Measurements from ENCODE around the gene MTA1.

Gene MTA1

GRCh38 chr14:105377555-105378182 is 42.0 kb upstream of the MTA1 start:
- no peak overlapping the region for H2AK5ac ChIP-seq (ENCODE audit: low read length)
- no peak overlapping the region for H3K27ac ChIP-seq (ENCODE audit: low read depth, low read length)
- no peak overlapping the region for H3K14ac ChIP-seq (ENCODE audit: low read length)
- H3K4me3 ChIP-seq (ENCODE audit: low read depth, low read length) = no peak overlapping the region
- no peaks in the 10 kb centered on the region for H3K79me2 ChIP-seq (ENCODE audit: control insufficient read depth, insufficient read depth, low read length, poor library complexity)
- H2BK120ac ChIP-seq (ENCODE audit: insufficient read depth, low read length, poor library complexity) = no peak overlapping the region
- no peaks in the 10 kb centered on the region for H3K79me1 ChIP-seq (ENCODE audit: low read length)
- H4K12ac ChIP-seq (ENCODE audit: low read depth, low read length) = no peak overlapping the region
- DNase-seq = no peak
- no peak overlapping the region for H3K9ac ChIP-seq (ENCODE audit: low read length)
- no peak overlapping the region for H3K18ac ChIP-seq (ENCODE audit: low read length)
- no peak overlapping the region for H2BK12ac ChIP-seq (ENCODE audit: low read length)
- H3K4me1 ChIP-seq (ENCODE audit: control insufficient read depth in 1 of 2, insufficient read depth in 2 of 2, low read length in 2 of 2) = no peaks in the 10 kb centered on the region
- no peaks in the 10 kb centered on the region for H3K27me3 ChIP-seq (ENCODE audit: insufficient read depth, low read length)
- no peak overlapping the region for H4K91ac ChIP-seq (ENCODE audit: low read depth, low read length)
- no peak overlapping the region for H3K4me2 ChIP-seq (ENCODE audit: low read length)
- no peak overlapping the region for H2AFZ ChIP-seq (ENCODE audit: insufficient read depth, low read length, poor library complexity)
- no peak overlapping the region for H4K8ac ChIP-seq (ENCODE audit: low read depth, low read length)
- no peak overlapping the region for H3K4ac ChIP-seq (ENCODE audit: low read depth, low read length)
- H3K9me3 ChIP-seq (ENCODE audit: insufficient read depth, low read depth, low read length) = no peaks in the 10 kb centered on the region
- H3K23ac ChIP-seq (ENCODE audit: low read length) = no peak overlapping the region
- no CpG with 5 or more reads among the region's 23 CpGs for WGBS (ENCODE audit: extremely low coverage, insufficient coverage, insufficient read length)
- peaks cover 16 to 22% of the 10 kb centered on the region in 2 experiments for H3K36me3 ChIP-seq (ENCODE audit: control insufficient read depth in 1 of 2, insufficient read depth in 2 of 2, low read length in 2 of 2)
- H2BK5ac ChIP-seq (ENCODE audit: low read depth, low read length, poor library complexity) = no peak overlapping the region

- H2AFZ ChIP-seq (ENCODE audit: insufficient read depth, low read length, poor library complexity) = no peak overlapping the region
- no peak overlapping the region for H4K12ac ChIP-seq (ENCODE audit: low read depth, low read length)
- H3K36me3 ChIP-seq (ENCODE audit: control insufficient read depth in 1 of 2, insufficient read depth in 2 of 2, low read length in 2 of 2) = peaks cover 22 to 27% of the 10 kb centered on the region in 2 experiments
- H3K23ac ChIP-seq (ENCODE audit: low read length) = no peak overlapping the region
- no peak overlapping the region for H3K4me2 ChIP-seq (ENCODE audit: low read length)
- H3K9ac ChIP-seq (ENCODE audit: low read length) = no peak overlapping the region
- H3K4me3 ChIP-seq (ENCODE audit: low read depth, low read length) = no peak overlapping the region
- H3K18ac ChIP-seq (ENCODE audit: low read length) = no peak overlapping the region
- H3K14ac ChIP-seq (ENCODE audit: low read length) = no peak overlapping the region
- no peaks in the 10 kb centered on the region for H3K4me1 ChIP-seq (ENCODE audit: control insufficient read depth in 1 of 2, insufficient read depth in 2 of 2, low read length in 2 of 2)
- no CpG with 5 or more reads among the region's 11 CpGs for WGBS (ENCODE audit: extremely low coverage, insufficient coverage, insufficient read length)
- H3K9me3 ChIP-seq (ENCODE audit: insufficient read depth, low read depth, low read length) = no peaks in the 10 kb centered on the region
- H2AK5ac ChIP-seq (ENCODE audit: low read length) = no peak overlapping the region
- no peak overlapping the region for H2BK12ac ChIP-seq (ENCODE audit: low read length)
- H2BK120ac ChIP-seq (ENCODE audit: insufficient read depth, low read length, poor library complexity) = no peak overlapping the region
- no peak overlapping the region for H3K27ac ChIP-seq (ENCODE audit: low read depth, low read length)
- H4K91ac ChIP-seq (ENCODE audit: low read depth, low read length) = no peak overlapping the region
- H3K27me3 ChIP-seq (ENCODE audit: insufficient read depth, low read length) = no peaks in the 10 kb centered on the region
- no peak for DNase-seq
- H3K4ac ChIP-seq (ENCODE audit: low read depth, low read length) = no peak overlapping the region
- no peaks in the 10 kb centered on the region for H3K79me2 ChIP-seq (ENCODE audit: control insufficient read depth, insufficient read depth, low read length, poor library complexity)
- no peaks in the 10 kb centered on the region for H3K79me1 ChIP-seq (ENCODE audit: low read length)
- H4K8ac ChIP-seq (ENCODE audit: low read depth, low read length) = no peak overlapping the region
- no peak overlapping the region for H2BK5ac ChIP-seq (ENCODE audit: low read depth, low read length, poor library complexity)
Observed at GRCh38 chr14:105378199-105378598, 41.4 kb upstream of the MTA1 start.

DNA sequence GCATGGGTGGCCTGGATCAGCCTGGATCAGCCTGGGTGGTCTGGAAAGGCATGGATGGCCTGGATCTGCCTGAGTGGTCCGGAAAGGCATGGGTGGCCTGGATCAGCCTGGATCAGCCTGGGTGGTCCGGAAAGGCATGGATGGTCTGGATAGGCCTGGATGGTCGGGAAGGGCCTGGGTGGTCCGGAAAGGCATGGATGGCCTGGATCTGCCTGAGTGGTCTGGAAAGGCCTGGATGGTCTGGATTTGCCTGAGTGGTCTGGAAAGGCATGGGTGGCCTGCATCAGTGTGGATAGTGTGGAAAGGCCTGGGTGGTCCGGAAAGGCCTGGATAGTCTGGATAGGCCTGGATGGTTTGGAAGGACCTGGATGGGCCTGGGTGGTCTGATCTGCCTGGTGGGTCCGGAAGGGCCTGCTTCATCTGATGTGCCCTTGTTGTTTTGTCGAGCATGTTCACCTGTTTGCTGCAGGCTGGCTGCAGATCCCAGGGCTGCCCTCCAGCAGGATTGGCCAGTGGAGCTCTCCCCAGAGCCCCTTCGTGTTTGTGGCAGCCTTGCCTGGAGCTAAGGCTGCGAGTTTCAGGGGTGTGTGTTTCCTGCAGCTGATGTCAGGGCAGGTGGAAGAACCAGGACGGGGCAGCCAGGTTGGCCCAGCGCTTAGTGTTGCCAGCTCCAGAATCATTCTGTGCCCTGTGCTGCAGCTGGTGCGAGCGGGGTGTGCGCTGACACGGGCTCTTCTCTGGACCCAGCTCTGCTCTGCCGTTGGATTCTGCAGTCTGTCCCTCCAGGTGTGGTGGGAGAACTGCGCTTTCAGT is 40.5 kb upstream of the MTA1 start:
- WGBS (ENCODE audit: extremely low coverage, insufficient coverage, insufficient read length) = no CpG with 5 or more reads among the region's 17 CpGs
- H2BK5ac ChIP-seq (ENCODE audit: low read depth, low read length, poor library complexity) = no peak overlapping the region
- no peak overlapping the region for H3K27ac ChIP-seq (ENCODE audit: low read depth, low read length)

DNA sequence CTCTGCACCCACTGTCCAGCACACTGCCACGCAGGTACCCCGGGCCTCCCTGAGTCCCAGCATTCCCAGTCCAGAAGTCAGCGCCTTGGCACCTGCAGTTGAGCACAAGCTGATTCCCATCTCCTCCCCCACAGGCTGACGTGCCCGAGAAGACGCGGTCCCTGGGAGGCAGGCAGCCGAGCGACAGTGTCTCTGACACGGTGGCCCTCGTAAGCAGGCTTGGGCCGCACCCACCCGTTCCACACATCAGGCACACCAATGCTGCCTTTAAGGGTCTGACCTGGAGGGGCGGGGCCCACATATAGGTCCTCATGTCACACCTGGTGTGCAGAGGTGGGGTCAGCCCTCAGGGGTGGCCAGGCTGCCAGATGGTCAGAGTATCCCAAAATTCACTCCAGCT is 39.7 kb upstream of the MTA1 start:
- Histone ChIP-seq H3K4me1 (ENCODE audit: control insufficient read depth in 1 of 2, insufficient read depth in 2 of 2, low read length in 2 of 2) (no peaks in the 10 kb centered on the region), H2AK5ac (ENCODE audit: low read length) (no peak overlapping the region), H3K9me3 (ENCODE audit: insufficient read depth, low read depth, low read length) (peaks cover 2% of the 10 kb centered on the region), H3K4ac (ENCODE audit: low read depth, low read length) (no peak overlapping the region), H3K18ac (ENCODE audit: low read length) (no peak overlapping the region), H2BK12ac (ENCODE audit: low read length) (no peak overlapping the region), H3K14ac (ENCODE audit: low read length) (no peak overlapping the region), H3K27ac (ENCODE audit: low read depth, low read length) (no peak overlapping the region), H2BK5ac (ENCODE audit: low read depth, low read length, poor library complexity) (no peak overlapping the region), H3K4me3 (ENCODE audit: low read depth, low read length) (no peak overlapping the region), H3K4me2 (ENCODE audit: low read length) (no peak overlapping the region), H3K36me3 (ENCODE audit: control insufficient read depth in 1 of 2, insufficient read depth in 2 of 2, low read length in 2 of 2) (peaks cover 35 to 44% of the 10 kb centered on the region in 2 experiments), H4K91ac (ENCODE audit: low read depth, low read length) (no peak overlapping the region), H3K27me3 (ENCODE audit: insufficient read depth, low read length) (no peaks in the 10 kb centered on the region), H3K79me1 (ENCODE audit: low read length) (no peaks in the 10 kb centered on the region), H3K9ac (ENCODE audit: low read length) (no peak overlapping the region), H3K23ac (ENCODE audit: low read length) (no peak overlapping the region), H4K8ac (ENCODE audit: low read depth, low read length) (no peak overlapping the region), H2AFZ (ENCODE audit: insufficient read depth, low read length, poor library complexity) (no peak overlapping the region), H4K12ac (ENCODE audit: low read depth, low read length) (no peak overlapping the region), H2BK120ac (ENCODE audit: insufficient read depth, low read length, poor library complexity) (no peak overlapping the region), H3K79me2 (ENCODE audit: control insufficient read depth, insufficient read depth, low read length, poor library complexity) (no peaks in the 10 kb centered on the region)
- no CpG with 5 or more reads among the region's 14 CpGs for WGBS (ENCODE audit: extremely low coverage, insufficient coverage, insufficient read length)
- no peak for DNase-seq

More for the DNA sequence above, 40.5 kb upstream of the MTA1 start:
- Histone ChIP-seq H3K79me2 (ENCODE audit: control insufficient read depth, insufficient read depth, low read length, poor library complexity) (no peaks in the 10 kb centered on the region), H3K18ac (ENCODE audit: low read length) (no peak overlapping the region), H4K91ac (ENCODE audit: low read depth, low read length) (no peak overlapping the region), H3K4me3 (ENCODE audit: low read depth, low read length) (no peak overlapping the region), H3K9me3 (ENCODE audit: insufficient read depth, low read depth, low read length) (peaks cover 2% of the 10 kb centered on the region), H2BK120ac (ENCODE audit: insufficient read depth, low read length, poor library complexity) (no peak overlapping the region), H2AK5ac (ENCODE audit: low read length) (no peak overlapping the region), H2AFZ (ENCODE audit: insufficient read depth, low read length, poor library complexity) (no peak overlapping the region), H3K4ac (ENCODE audit: low read depth, low read length) (no peak overlapping the region), H3K23ac (ENCODE audit: low read length) (no peak overlapping the region), H3K9ac (ENCODE audit: low read length) (no peak overlapping the region), H4K12ac (ENCODE audit: low read depth, low read length) (no peak overlapping the region), H3K14ac (ENCODE audit: low read length) (no peak overlapping the region), H3K36me3 (ENCODE audit: control insufficient read depth in 1 of 2, insufficient read depth in 2 of 2, low read length in 2 of 2) (peaks cover 30 to 35% of the 10 kb centered on the region in 2 experiments), H2BK12ac (ENCODE audit: low read length) (no peak overlapping the region), H3K4me1 (ENCODE audit: control insufficient read depth in 1 of 2, insufficient read depth in 2 of 2, low read length in 2 of 2) (no peaks in the 10 kb centered on the region), H3K4me2 (ENCODE audit: low read length) (no peak overlapping the region), H3K27me3 (ENCODE audit: insufficient read depth, low read length) (no peaks in the 10 kb centered on the region), H4K8ac (ENCODE audit: low read depth, low read length) (no peak overlapping the region), H3K79me1 (ENCODE audit: low read length) (no peaks in the 10 kb centered on the region)
- no peak for DNase-seq

All from trophoblast cell (in vitro differentiated cells and primary cell).